Measurements from ENCODE around the gene EPC2. TPM values are rescaled to one million over a fixed set of nuclear protein-coding genes. Genes with fewer than 3 reads are reported as not detected.

Gene EPC2, protein sequence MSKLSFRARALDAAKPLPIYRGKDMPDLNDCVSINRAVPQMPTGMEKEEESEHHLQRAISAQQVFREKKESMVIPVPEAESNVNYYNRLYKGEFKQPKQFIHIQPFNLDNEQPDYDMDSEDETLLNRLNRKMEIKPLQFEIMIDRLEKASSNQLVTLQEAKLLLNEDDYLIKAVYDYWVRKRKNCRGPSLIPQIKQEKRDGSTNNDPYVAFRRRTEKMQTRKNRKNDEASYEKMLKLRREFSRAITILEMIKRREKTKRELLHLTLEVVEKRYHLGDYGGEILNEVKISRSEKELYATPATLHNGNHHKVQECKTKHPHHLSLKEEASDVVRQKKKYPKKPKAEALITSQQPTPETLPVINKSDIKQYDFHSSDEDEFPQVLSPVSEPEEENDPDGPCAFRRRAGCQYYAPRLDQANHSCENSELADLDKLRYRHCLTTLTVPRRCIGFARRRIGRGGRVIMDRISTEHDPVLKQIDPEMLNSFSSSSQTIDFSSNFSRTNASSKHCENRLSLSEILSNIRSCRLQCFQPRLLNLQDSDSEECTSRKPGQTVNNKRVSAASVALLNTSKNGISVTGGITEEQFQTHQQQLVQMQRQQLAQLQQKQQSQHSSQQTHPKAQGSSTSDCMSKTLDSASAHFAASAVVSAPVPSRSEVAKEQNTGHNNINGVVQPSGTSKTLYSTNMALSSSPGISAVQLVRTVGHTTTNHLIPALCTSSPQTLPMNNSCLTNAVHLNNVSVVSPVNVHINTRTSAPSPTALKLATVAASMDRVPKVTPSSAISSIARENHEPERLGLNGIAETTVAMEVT
- 40.1 TPM for total RNA-seq
- long read RNA-seq, partial matches to known transcripts, result 2 of 6 reads
- long read RNA-seq, other reads (novel, unspliced or antisense), result 3 of 6 reads

DNA sequence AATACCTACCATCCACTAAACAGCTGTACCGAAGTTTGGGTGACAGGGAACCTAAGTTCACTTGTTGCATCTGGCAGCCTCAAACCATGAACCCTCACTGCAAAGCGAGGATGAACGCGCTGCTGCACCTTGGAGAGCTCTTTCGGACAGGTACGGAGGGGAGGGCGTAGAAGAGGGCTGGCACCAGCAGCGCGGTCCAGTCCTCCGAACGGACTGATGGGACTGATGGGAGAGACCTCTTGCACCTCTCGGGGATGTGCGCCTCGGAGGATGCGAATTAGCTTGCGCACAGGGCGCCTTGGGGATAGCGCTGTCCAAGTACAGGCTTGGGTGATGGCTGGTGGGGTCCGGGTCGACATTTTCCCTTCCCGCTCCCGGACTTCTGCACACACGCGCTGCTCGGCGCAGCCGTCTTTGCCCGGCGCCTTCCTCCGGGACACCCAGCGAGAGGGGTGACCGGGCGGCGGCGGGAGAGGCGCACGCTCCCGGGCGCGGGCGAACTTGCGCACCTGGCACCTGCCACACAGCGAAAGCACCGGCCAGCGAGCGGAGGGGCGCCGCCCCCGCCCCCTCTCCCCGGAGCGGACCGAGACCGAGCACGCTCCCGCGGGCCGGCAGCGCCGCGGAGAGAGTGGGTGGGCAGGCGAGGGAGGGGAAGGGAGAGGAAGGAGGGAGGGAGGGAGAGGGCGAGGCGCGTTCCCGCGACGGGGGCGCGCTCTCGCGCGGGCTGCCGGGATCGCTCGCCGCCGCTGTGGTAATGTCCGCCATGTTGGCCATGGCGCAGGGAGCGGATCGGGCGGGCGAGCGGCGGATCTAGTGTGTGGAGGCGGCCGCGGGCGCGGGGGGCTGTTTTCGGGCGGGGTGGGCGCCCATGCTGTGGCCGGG lies at the start of gene EPC2:
Gene EPC2, plus strand, starts transcription at position 754 of the 885 bp plus-strand sequence. CDS start 267 bp downstream, outside the sequence.
- peak; percentile 92 for ATAC-seq
- Histone ChIP-seq H3K4me3 (peak within 1 kb of the TSS; percentile 95), H3K36me3 (no peaks in the 10 kb centered on the region), H3K4me1 (peaks cover 25% of the 10 kb centered on the region), H3K9me3 (no peaks in the 10 kb centered on the region), H3K27me3 (peaks cover under 1% of the 10 kb centered on the region), H3K27ac (peak within 1 kb of the TSS; percentile 100)
- intact Hi-C loops (cut with DNase I), result no loop called here
- TF ChIP-seq, protein P1, sequence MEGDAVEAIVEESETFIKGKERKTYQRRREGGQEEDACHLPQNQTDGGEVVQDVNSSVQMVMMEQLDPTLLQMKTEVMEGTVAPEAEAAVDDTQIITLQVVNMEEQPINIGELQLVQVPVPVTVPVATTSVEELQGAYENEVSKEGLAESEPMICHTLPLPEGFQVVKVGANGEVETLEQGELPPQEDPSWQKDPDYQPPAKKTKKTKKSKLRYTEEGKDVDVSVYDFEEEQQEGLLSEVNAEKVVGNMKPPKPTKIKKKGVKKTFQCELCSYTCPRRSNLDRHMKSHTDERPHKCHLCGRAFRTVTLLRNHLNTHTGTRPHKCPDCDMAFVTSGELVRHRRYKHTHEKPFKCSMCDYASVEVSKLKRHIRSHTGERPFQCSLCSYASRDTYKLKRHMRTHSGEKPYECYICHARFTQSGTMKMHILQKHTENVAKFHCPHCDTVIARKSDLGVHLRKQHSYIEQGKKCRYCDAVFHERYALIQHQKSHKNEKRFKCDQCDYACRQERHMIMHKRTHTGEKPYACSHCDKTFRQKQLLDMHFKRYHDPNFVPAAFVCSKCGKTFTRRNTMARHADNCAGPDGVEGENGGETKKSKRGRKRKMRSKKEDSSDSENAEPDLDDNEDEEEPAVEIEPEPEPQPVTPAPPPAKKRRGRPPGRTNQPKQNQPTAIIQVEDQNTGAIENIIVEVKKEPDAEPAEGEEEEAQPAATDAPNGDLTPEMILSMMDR (IDR thresholded peaks at IDR 0.05), result no peak
- peak; percentile 95 for DNase-seq

DNA sequence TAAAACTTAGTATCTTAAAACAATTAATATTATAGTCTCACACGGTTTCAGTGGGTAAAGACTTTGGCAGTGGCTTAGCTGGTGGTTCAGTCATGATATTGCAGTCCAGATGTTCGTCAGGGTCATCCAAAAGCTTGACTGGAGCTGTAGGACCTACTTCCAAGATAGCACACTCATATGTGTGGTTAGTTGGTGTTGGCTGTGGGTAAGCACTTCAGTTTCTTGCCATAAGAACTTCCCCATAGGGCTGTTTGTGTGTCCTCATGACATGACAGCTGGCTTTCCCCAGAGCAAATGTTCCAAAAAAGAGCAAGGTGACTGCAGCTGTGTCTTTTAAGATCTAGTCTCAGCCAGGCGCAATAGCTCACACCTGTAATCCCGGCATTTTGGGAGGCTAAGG lies 48.5 kb upstream of the EPC2 start:
- TF ChIP-seq, protein P1 (IDR thresholded peaks at IDR 0.05), result no peak
- no peak for ATAC-seq
- no peak overlapping the region for H3K4me3 ChIP-seq
- no peak overlapping the region for H3K27ac ChIP-seq
- H3K4me1 ChIP-seq, result no peaks in the 10 kb centered on the region
- H3K36me3 ChIP-seq, result no peaks in the 10 kb centered on the region
- no peaks in the 10 kb centered on the region for H3K27me3 ChIP-seq
- H3K9me3 ChIP-seq, result no peaks in the 10 kb centered on the region
- intact Hi-C loops (cut with DNase I), result no loop called here
- no peak for DNase-seq

DNA sequence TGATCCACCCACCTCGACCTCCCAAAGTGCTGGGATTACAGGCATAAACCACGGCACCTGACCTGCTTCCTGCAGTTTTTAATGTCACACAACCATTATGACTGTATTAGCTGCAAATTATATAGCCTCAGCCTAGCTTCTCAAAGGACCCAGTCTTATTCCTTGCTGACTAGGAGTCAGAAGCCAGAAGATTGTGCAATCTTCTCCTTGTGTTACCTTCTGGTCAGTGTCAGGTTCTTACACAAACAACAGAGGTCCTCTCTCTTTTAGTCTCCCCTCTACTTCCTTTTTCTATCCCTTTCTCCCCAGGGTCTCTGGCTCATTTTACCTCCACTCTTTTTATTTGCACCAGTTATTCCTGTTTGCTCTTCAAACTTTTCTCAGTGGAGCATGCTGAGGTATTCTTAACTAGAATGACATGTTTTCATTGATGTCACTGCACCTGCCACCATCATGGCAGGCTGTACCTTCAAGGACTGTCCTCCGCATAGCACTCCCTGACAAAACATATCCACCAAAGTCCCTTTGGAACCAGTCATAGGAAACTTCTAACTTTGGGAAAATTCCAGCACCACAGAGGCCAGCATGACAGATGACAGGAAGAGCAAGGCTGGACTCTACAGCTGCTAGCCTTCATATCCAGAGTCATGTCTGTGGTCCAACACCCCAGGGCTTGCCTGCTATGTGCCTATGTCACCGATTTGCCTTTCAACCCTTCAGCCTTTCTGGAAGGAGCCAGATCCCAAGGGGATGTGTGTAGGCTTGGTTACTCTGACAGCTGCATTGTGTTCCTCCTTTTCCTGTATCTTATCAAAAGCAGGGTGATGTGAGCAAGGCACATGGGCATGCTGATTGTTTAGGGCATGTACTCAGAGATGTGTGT lies 45.2 kb upstream of the EPC2 start:
- H3K4me3 ChIP-seq, result no peak overlapping the region
- no peaks in the 10 kb centered on the region for H3K36me3 ChIP-seq
- no peaks in the 10 kb centered on the region for H3K4me1 ChIP-seq
- intact Hi-C loops (cut with DNase I), result no loop called here
- ATAC-seq (peak; percentile 17), DNase-seq (no peak)
- H3K9me3 ChIP-seq, result no peaks in the 10 kb centered on the region
- no peaks in the 10 kb centered on the region for H3K27me3 ChIP-seq
- TF ChIP-seq, protein P1 (IDR thresholded peaks at IDR 0.05), result no peak
- H3K27ac ChIP-seq, result no peak overlapping the region

DNA sequence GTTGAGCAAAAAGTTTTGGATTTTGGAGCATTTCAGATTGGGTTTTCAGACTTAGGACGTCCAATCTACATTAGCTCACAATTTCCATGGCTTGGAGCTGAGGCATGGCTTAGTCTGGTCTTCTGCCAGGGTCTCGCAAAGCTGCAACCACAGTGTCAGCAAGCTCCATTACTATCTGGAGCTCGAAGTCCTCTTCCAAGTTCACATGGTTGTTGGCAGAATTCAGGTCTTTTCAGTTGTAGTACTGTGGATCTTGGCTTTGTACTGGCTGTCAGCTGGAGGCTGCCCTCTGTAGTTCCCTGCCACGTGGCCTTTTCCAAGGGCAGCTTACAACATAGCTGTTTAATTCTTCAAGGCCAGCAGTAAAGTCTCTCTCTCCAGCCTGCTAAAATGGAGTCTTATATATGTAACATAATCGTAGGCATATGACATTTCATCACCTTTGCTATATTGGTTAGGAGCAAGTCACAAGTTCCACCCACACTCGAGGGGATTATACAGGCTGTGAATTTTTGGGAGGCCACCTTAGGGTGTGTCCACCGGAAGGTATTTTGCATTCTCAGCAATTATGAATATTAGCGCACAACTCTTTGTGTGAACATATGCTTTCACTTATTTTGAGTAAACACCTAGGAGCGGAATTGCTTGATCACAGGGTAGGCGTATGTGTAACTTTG lies 41.5 kb upstream of the EPC2 start:
- DNase-seq (no peak), ATAC-seq (no peak)
- Histone ChIP-seq H3K27ac (no peak overlapping the region), H3K27me3 (no peaks in the 10 kb centered on the region), H3K4me3 (no peak overlapping the region), H3K4me1 (no peaks in the 10 kb centered on the region), H3K9me3 (no peaks in the 10 kb centered on the region), H3K36me3 (no peaks in the 10 kb centered on the region)
- TF ChIP-seq, protein P1 (IDR thresholded peaks at IDR 0.05), result no peak
- intact Hi-C loops (cut with DNase I), result no loop called here
